PFSK-1 (cell line): ENCODE measurements around the gene PRDM4.

Experiments
- FOXP2 ChIP-seq: optimal IDR thresholded peaks from 2 replicates; pipeline ENCODE3; 2011; ENCODE audit warnings: borderline replicate concordance, control low read depth, inconsistent platforms; ENCODE audit not compliant: insufficient read depth; ENCODE audit errors: extremely low read length, extremely low read depth
- POLR2AphosphoS5 ChIP-seq: IDR thresholded peaks from 2 replicates; pipeline ENCODE4 v1.6.1; 2012; ENCODE audit warnings: low read depth, mild to moderate bottlenecking, control low read depth, low read length, moderate library complexity
- SIN3A ChIP-seq: IDR thresholded peaks from 2 replicates; pipeline ENCODE4 v1.6.1; 2012; ENCODE audit warnings: mild to moderate bottlenecking, low read length, moderate library complexity, borderline replicate concordance; ENCODE audit not compliant: insufficient read depth
- TAF1 ChIP-seq: IDR thresholded peaks from 2 replicates; pipeline ENCODE4 v1.6.1; 2012; ENCODE audit warnings: low read length, control low read depth, borderline replicate concordance; ENCODE audit not compliant: insufficient read depth
- TF ChIP-seq, protein P1 (sequence below), 2 experiments: IDR thresholded peaks; 2 replicates each; pipeline versions ENCODE4 v1.6.1 to v1.8.0; 2011 to 2012; ENCODE audit warnings: low read depth in 2 of 2, low read length in 2 of 2, control low read depth in 1 of 2, inconsistent platforms in 1 of 2, mild to moderate bottlenecking in 1 of 2, moderate library complexity in 1 of 2; ENCODE audit not compliant: insufficient read depth in 1 of 2

DNA sequence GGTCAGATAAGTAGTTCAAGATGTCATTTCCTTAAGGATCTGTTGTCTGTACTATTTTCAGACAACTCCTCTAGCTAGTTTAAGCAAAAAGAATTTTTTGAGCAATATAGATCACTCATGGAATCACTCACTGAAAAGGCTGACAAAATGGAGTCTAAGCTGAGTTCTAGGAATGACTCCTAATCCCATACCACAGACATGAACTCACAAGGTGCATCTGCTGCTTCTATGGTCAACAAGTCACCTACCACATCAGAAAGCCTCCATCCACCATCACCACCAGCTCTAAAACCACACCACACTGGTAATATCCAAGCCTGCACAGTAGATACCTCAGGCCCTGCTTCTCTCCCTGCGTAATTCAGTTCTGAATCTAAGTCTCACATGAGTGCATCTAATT, 42.3 kb downstream of the PRDM4 start:
- TF ChIP-seq TAF1: no peak
- TF ChIP-seq SIN3A: no peak
- TF ChIP-seq, protein P1, sequence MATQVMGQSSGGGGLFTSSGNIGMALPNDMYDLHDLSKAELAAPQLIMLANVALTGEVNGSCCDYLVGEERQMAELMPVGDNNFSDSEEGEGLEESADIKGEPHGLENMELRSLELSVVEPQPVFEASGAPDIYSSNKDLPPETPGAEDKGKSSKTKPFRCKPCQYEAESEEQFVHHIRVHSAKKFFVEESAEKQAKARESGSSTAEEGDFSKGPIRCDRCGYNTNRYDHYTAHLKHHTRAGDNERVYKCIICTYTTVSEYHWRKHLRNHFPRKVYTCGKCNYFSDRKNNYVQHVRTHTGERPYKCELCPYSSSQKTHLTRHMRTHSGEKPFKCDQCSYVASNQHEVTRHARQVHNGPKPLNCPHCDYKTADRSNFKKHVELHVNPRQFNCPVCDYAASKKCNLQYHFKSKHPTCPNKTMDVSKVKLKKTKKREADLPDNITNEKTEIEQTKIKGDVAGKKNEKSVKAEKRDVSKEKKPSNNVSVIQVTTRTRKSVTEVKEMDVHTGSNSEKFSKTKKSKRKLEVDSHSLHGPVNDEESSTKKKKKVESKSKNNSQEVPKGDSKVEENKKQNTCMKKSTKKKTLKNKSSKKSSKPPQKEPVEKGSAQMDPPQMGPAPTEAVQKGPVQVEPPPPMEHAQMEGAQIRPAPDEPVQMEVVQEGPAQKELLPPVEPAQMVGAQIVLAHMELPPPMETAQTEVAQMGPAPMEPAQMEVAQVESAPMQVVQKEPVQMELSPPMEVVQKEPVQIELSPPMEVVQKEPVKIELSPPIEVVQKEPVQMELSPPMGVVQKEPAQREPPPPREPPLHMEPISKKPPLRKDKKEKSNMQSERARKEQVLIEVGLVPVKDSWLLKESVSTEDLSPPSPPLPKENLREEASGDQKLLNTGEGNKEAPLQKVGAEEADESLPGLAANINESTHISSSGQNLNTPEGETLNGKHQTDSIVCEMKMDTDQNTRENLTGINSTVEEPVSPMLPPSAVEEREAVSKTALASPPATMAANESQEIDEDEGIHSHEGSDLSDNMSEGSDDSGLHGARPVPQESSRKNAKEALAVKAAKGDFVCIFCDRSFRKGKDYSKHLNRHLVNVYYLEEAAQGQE (IDR thresholded peaks at IDR 0.05; ENCODE audit: insufficient read depth in 1 of 2, low read depth in 2 of 2, low read length in 2 of 2): no peak
- TF ChIP-seq POLR2AphosphoS5: no peak
- no peak for TF ChIP-seq FOXP2
